IMR-90 (cell line): ENCODE measurements around the gene PLXNC1. TPM values are rescaled to one million over a fixed set of nuclear protein-coding genes. Genes with fewer than 3 reads are reported as not detected.

Experiments used
- ATAC-seq: fragments of 200-7000 bp; cut with Tn5 transposase; 2 replicates; pipeline ENCODE4 v1.9.1; 2020; ENCODE audit warnings: low read depth, mild to moderate bottlenecking, moderate library complexity
- BruUV-seq: library from RNA; stranded (reverse); fragments of 400-500 nt; replicated peaks from 2 replicates; lab custom pipeline; 2021; lab: Mats Ljungman, UMichigan
- CTCF ChIA-PET: fragments of 300-600 bp; formaldehyde crosslinking; extraction: SDS; loops from one replicate; lab custom pipeline; 2021; ENCODE audit warnings: antibody characterized with exemption; lab: Yijun Ruan, JAX
- POLR2A ChIA-PET: fragments of 300-600 bp; sonication (Branson Sonifier 250); formaldehyde crosslinking; loops from one replicate; lab custom pipeline; 2022; ENCODE audit warnings: antibody characterized with exemption; ENCODE audit not compliant: unreplicated experiment; lab: Charles Lee
- DNase-seq: peaks from one replicate; pipeline ENCODE4 v3.0.0; 2013
- H2AFZ ChIP-seq: replicated peaks from 2 replicates; pipeline ENCODE3; 2013; ENCODE audit warnings: low read length, mild to moderate bottlenecking; ENCODE audit not compliant: poor library complexity
- H2AK5ac ChIP-seq: 2 replicates; pipeline ENCODE4 v1.6.1; 2013; ENCODE audit warnings: low read depth, low read length, inconsistent platforms
- H2AK9ac ChIP-seq: replicated peaks from 2 replicates; pipeline ENCODE3; 2013; ENCODE audit warnings: mild to moderate bottlenecking, low read depth, low read length, moderate library complexity; ENCODE audit not compliant: poor library complexity
- H2BK120ac ChIP-seq: 2 replicates; pipeline ENCODE4 v1.6.1; 2013; ENCODE audit warnings: low read depth, low read length, inconsistent platforms
- H2BK15ac ChIP-seq: 3 replicates; pipeline ENCODE4 v1.6.1; 2013; ENCODE audit warnings: low read depth, low read length, inconsistent platforms
- H2BK20ac ChIP-seq: 2 replicates; pipeline ENCODE4 v1.6.1; 2013; ENCODE audit warnings: low read depth, mild to moderate bottlenecking, inconsistent platforms, low read length, moderate library complexity
- H2BK5ac ChIP-seq: 2 replicates; pipeline ENCODE4 v1.6.1; 2013; ENCODE audit warnings: mild to moderate bottlenecking, low read depth, low read length, inconsistent platforms; ENCODE audit not compliant: poor library complexity, severe bottlenecking
- H3K14ac ChIP-seq: replicated peaks from 2 replicates; pipeline ENCODE4 v1.6.1; 2013; ENCODE audit warnings: low read depth, low read length, inconsistent platforms
- H3K18ac ChIP-seq: 2 replicates; pipeline ENCODE4 v1.6.1; 2013; ENCODE audit warnings: low read depth, low read length, control low read depth
- H3K23ac ChIP-seq: 2 replicates; pipeline ENCODE4 v1.6.1; 2013; ENCODE audit warnings: low read depth, low read length, inconsistent platforms
- H3K27ac ChIP-seq: 2 replicates; pipeline ENCODE4 v1.5.1; 2013; ENCODE audit warnings: mild to moderate bottlenecking, control low read depth, low read length; ENCODE audit not compliant: insufficient read depth
- H3K27me3 ChIP-seq: 2 replicates; pipeline ENCODE4 v1.6.1; 2013; ENCODE audit warnings: low read length; ENCODE audit not compliant: control insufficient read depth, insufficient read depth
- H3K36me3 ChIP-seq: 2 replicates; pipeline ENCODE4 v1.6.1; 2013; ENCODE audit warnings: low read length, mixed read lengths; ENCODE audit not compliant: control insufficient read depth, insufficient read depth
- H3K4ac ChIP-seq: 2 replicates; pipeline ENCODE4 v1.6.1; 2013; ENCODE audit warnings: low read depth, low read length, inconsistent platforms
- H3K4me1 ChIP-seq: 2 replicates; pipeline ENCODE4 v1.6.1; 2013; ENCODE audit warnings: low read length, mixed read lengths; ENCODE audit not compliant: control insufficient read depth, insufficient read depth
- H3K4me2 ChIP-seq: 2 replicates; pipeline ENCODE4 v1.6.1; 2013; ENCODE audit warnings: low read depth, mild to moderate bottlenecking, control low read depth, low read length, moderate library complexity
- H3K4me3 ChIP-seq: 2 replicates; pipeline ENCODE4 v1.5.1; 2013; ENCODE audit warnings: low read depth, mild to moderate bottlenecking, control low read depth, low read length, moderate library complexity; ENCODE audit not compliant: insufficient read depth
- H3K56ac ChIP-seq: 2 replicates; pipeline ENCODE4 v1.6.1; 2013; ENCODE audit warnings: low read length, inconsistent platforms; ENCODE audit not compliant: insufficient read depth; ENCODE audit errors: extremely low read depth
- H3K79me1 ChIP-seq, 2 experiments: 2 replicates each; pipeline ENCODE4 v1.6.1; 2013; ENCODE audit warnings: low read length in 2 of 2, inconsistent platforms in 1 of 2, low read depth in 1 of 2
- H3K9ac ChIP-seq: 2 replicates; pipeline ENCODE4 v1.6.1; 2013; ENCODE audit warnings: low read depth, low read length, control low read depth
- H3K9me1 ChIP-seq: 2 replicates; pipeline ENCODE4 v1.6.1; 2013; ENCODE audit warnings: low read length, inconsistent platforms; ENCODE audit not compliant: insufficient read depth
- H3K9me3 ChIP-seq: 2 replicates; pipeline ENCODE4 v1.6.1; 2013; ENCODE audit warnings: low read length; ENCODE audit not compliant: control insufficient read depth, insufficient read depth
- H4K20me1 ChIP-seq: 2 replicates; pipeline ENCODE4 v1.6.1; 2013; ENCODE audit warnings: low read length, inconsistent platforms; ENCODE audit not compliant: insufficient read depth
- H4K5ac ChIP-seq: 2 replicates; pipeline ENCODE4 v1.6.1; 2013; ENCODE audit warnings: mild to moderate bottlenecking, low read depth, low read length, control low read depth
- H4K8ac ChIP-seq, 2 experiments: 2 replicates each; pipeline ENCODE4 v1.6.1; 2013; ENCODE audit warnings: low read depth in 2 of 2, low read length in 2 of 2, control low read depth in 1 of 2, inconsistent platforms in 1 of 2
- H4K91ac ChIP-seq: 2 replicates; pipeline ENCODE4 v1.6.1; 2013; ENCODE audit warnings: low read depth, low read length, inconsistent platforms; ENCODE audit not compliant: insufficient read depth
- BHLHE40 ChIP-seq: fragments of 150-350 bp; IDR thresholded peaks from 2 replicates; pipeline ENCODE4 v1.6.1; 2016; ENCODE audit warnings: mild to moderate bottlenecking, low read depth, low read length
- CEBPB ChIP-seq: IDR thresholded peaks from 2 replicates; pipeline ENCODE4 v1.6.1; 2012; ENCODE audit warnings: low read depth, low read length, improper control_type of control experiment
- MAFK ChIP-seq: IDR thresholded peaks from 2 replicates; pipeline ENCODE4 v1.6.1; 2012; ENCODE audit warnings: low read depth, low read length, improper control_type of control experiment
- NFE2L2 ChIP-seq: fragments of 150-350 bp; IDR thresholded peaks from 2 replicates; pipeline ENCODE4 v1.6.1; 2016; ENCODE audit warnings: low read depth, mild to moderate bottlenecking, low read length
- RAD21 ChIP-seq: IDR thresholded peaks from 2 replicates; pipeline ENCODE4 v1.6.1; 2012; ENCODE audit warnings: low read length, improper control_type of control experiment
- RCOR1 ChIP-seq: IDR thresholded peaks from 2 replicates; pipeline ENCODE4 v1.6.1; 2012; ENCODE audit warnings: mild to moderate bottlenecking, low read length, improper control_type of control experiment; ENCODE audit not compliant: insufficient replicate concordance
- SMC3 ChIP-seq: fragments of 150-350 bp; IDR thresholded peaks from 2 replicates; pipeline ENCODE4 v1.6.1; 2016; ENCODE audit warnings: low read depth, mild to moderate bottlenecking, antibody characterized with exemption, low read length, moderate library complexity
- WGBS, 2 experiments: methylation state at CpG; one replicate each; pipeline versions ENCODE4 v1.1.5 to v1.1.7; 2013; ENCODE audit warnings: missing lambda C conversion rate in 2 of 2; ENCODE audit not compliant: insufficient read length in 1 of 2; ENCODE audit errors: extremely low coverage in 2 of 2; 5-methylcytosine and 5-hydroxymethylcytosine counted together
- dilution Hi-C: fragments of 300-500 bp; cut with HindIII; formaldehyde crosslinking; loops from one replicate; pipeline ENCODE4 v1.14.3; 2018; ENCODE audit warnings: low sequenced_read_pairs; ENCODE audit not compliant: unreplicated experiment
- in situ Hi-C: fragments of 300-500 bp; cut with MboI; formaldehyde crosslinking; loops from 3 replicates; pipeline ENCODE4 v1.14.3; 2019; ENCODE audit warnings: low sequenced_read_pairs, inconsistent platforms, mixed read lengths
- intact Hi-C: fragments of 100-400 bp; cut with micrococcal nuclease; formaldehyde crosslinking; loops from 2 replicates; pipeline ENCODE4 v1.10.0; 2022
- polyA plus RNA-seq, 3 experiments: library from polyadenylated mRNA; depleted of rRNA; stranded (reverse); fragments of >200 nt; gene quantifications; 2 replicates each; pipeline ENCODE4 v1.2.3, GENCODE V29; 2012; ENCODE audit warnings: low replicate concordance in 1 of 3
- total RNA-seq: library from RNA; depleted of rRNA; stranded (reverse); fragments of >200 nt; gene quantifications from 2 replicates; pipeline ENCODE4 v1.2.3, GENCODE V29; 2012
- TF ChIP-seq, protein P1 (sequence below): fragments of 150-350 bp; IDR thresholded peaks from 2 replicates; pipeline ENCODE4 v1.6.1; 2017; ENCODE audit warnings: mild to moderate bottlenecking, antibody characterized with exemption, low read length, low read depth
- TF ChIP-seq, protein P2 (sequence below): fragments of 150-350 bp; IDR thresholded peaks from 2 replicates; pipeline ENCODE4 v1.6.1; 2016; ENCODE audit warnings: low read depth, mild to moderate bottlenecking, low read length, moderate library complexity, borderline replicate concordance

Gene PLXNC1
- total and polyA plus RNA-seq, 2 of the 4 experiments (the other 2 are of a cell fraction) = 1.0 to 1.6 TPM

DNA sequence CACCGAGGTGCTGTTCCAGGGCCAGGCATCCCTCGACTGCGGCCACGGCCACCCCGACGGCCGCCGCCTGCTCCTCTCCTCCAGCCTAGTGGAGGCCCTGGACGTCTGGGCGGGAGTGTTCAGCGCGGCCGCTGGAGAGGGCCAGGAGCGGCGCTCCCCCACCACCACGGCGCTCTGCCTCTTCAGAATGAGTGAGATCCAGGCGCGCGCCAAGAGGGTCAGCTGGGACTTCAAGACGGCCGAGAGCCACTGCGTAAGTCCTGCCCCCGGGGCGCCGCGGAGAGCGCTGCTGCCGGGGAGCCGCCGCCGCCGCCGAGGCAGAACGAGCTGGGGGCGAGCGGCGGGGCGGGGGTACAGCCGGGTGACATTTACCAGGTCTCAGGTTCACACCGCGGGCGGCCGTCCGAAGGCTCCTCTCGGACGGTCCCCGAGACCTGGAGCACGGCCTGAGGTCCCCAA is 1.4 kb downstream of the PLXNC1 start:
- Histone ChIP-seq H3K4me2 (peak overlapping the region; percentile 31; the same call in 1 of the 2 replicates), H3K36me3 (no peaks in the 10 kb centered on the region), H3K79me1 (no peaks in the 10 kb centered on the region), H2AFZ (peak overlapping the region; percentile 76), H2BK120ac (no peak overlapping the region), H2BK15ac (no peak overlapping the region), H2AK9ac (no peak overlapping the region), H3K27me3 (peaks cover 88% of the 10 kb centered on the region), H3K56ac (no peak overlapping the region), H4K91ac (no peak overlapping the region), H2AK5ac (no peak overlapping the region), H3K18ac (no peak overlapping the region), H3K4ac (no peak overlapping the region), H2BK20ac (no peak overlapping the region), H3K4me1 (no peaks in the 10 kb centered on the region; the same call in none of the 2 replicates), H3K9ac (no peak overlapping the region), H3K14ac (no peak overlapping the region), H4K8ac (no peak overlapping the region), H3K27ac (no peak overlapping the region), H3K4me3 (peak overlapping the region; percentile 67; the same call in 1 of the 2 replicates), H3K9me1 (no peaks in the 10 kb centered on the region), H3K23ac (no peak overlapping the region), H3K9me3 (no peaks in the 10 kb centered on the region), H4K20me1 (no peaks in the 10 kb centered on the region), H2BK5ac (no peak overlapping the region), H4K5ac (no peak overlapping the region)
- intact Hi-C loops (loop anchor here (5.0 to 10.0 kb wide), 3 partner anchors 142 to 1187 kb away; no protein-coding TSS in a partner anchor), dilution Hi-C loops (loop anchor here (25.0 kb wide), 1 partner anchor 387 kb away; no protein-coding TSS in a partner anchor), in situ Hi-C loops (loop anchor here (5.0 to 25.0 kb wide), 3 partner anchors 382 to 1187 kb away; no protein-coding TSS in a partner anchor)
- ATAC-seq (peak; percentile 10), DNase-seq (no peak)
- TF ChIP-seq SMC3 (no peak), RCOR1 (no peak), NFE2L2 (no peak), BHLHE40 (no peak), RAD21 (no peak), MAFK (no peak), CEBPB (no peak)
- TF ChIP-seq, protein P1, sequence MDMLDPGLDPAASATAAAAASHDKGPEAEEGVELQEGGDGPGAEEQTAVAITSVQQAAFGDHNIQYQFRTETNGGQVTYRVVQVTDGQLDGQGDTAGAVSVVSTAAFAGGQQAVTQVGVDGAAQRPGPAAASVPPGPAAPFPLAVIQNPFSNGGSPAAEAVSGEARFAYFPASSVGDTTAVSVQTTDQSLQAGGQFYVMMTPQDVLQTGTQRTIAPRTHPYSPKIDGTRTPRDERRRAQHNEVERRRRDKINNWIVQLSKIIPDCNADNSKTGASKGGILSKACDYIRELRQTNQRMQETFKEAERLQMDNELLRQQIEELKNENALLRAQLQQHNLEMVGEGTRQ = no peak
- TF ChIP-seq, protein P2, sequence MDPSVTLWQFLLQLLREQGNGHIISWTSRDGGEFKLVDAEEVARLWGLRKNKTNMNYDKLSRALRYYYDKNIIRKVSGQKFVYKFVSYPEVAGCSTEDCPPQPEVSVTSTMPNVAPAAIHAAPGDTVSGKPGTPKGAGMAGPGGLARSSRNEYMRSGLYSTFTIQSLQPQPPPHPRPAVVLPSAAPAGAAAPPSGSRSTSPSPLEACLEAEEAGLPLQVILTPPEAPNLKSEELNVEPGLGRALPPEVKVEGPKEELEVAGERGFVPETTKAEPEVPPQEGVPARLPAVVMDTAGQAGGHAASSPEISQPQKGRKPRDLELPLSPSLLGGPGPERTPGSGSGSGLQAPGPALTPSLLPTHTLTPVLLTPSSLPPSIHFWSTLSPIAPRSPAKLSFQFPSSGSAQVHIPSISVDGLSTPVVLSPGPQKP = no peak
- BruUV-seq = no TSS peak
- POLR2A ChIA-PET = no interaction called here
- WGBS, 2 experiments = 1% methylated on average over 20 of the region's 49 CpGs; no CpG with 5 or more reads in 1 of the 2 experiments
- CTCF ChIA-PET = no interaction called here
